ENCODE measurements around the gene CACNA1D.
"Not testable (repeated sequence)": the region's sequence is repeated elsewhere in the genome, so short reads cannot be mapped to it uniquely, and the experiment has no call there.

Gene CACNA1D

GRCh38 chr3:53469758-53470157 is 24.7 kb upstream of the CACNA1D start:
- H3K9me3 ChIP-seq (ENCODE audit: control insufficient read depth, low read length); H4K91ac ChIP-seq (ENCODE audit: low read length); H3K4me3 ChIP-seq (ENCODE audit: insufficient read depth in 1 of 2, low read depth in 1 of 2, low read length in 2 of 2); H3K27me3 ChIP-seq (ENCODE audit: control insufficient read depth in 1 of 2, insufficient read depth in 1 of 2, low read length in 2 of 2); H3K4me2 ChIP-seq (ENCODE audit: low read length, poor library complexity, severe bottlenecking); H2BK5ac ChIP-seq (ENCODE audit: low read depth, low read length, poor library complexity, severe bottlenecking); H3K36me3 ChIP-seq (ENCODE audit: control insufficient read depth in 1 of 2, insufficient read depth in 2 of 2, low read depth in 1 of 2, low read length in 2 of 2); H3K9ac ChIP-seq (ENCODE audit: low read length); H2AK5ac ChIP-seq (ENCODE audit: low read length, severe bottlenecking); H2BK15ac ChIP-seq (ENCODE audit: low read depth, poor library complexity, severe bottlenecking); H3K4me1 ChIP-seq (ENCODE audit: control insufficient read depth, insufficient read depth, low read depth, low read length); H3K27ac ChIP-seq (ENCODE audit: low read length, poor library complexity, severe bottlenecking); H2BK120ac ChIP-seq (ENCODE audit: low read depth, low read length); H3K23ac ChIP-seq (ENCODE audit: low read length in 2 of 2); H3K18ac ChIP-seq (ENCODE audit: low read depth in 1 of 2, low read length in 2 of 2); H3K79me1 ChIP-seq (replicated peaks; ENCODE audit: low read length, poor library complexity, severe bottlenecking); H2AFZ ChIP-seq (ENCODE audit: low read depth, low read length); DNase-seq; H2BK12ac ChIP-seq (ENCODE audit: low read length in 2 of 2); H3K14ac ChIP-seq (ENCODE audit: low read length in 2 of 2); H4K8ac ChIP-seq (ENCODE audit: low read length); H3K4ac ChIP-seq (ENCODE audit: low read depth in 1 of 2, low read length in 2 of 2): not testable (repeated sequence)
- WGBS, result 90% methylated on average over 6 of the region's 7 CpGs

- H2BK15ac ChIP-seq (ENCODE audit: low read depth, poor library complexity, severe bottlenecking), result no peak overlapping the region
- no peak overlapping the region for H4K8ac ChIP-seq (ENCODE audit: low read length)
- H3K9me3 ChIP-seq (ENCODE audit: control insufficient read depth, low read length), result no peaks in the 10 kb centered on the region
- no peak overlapping the region for H4K91ac ChIP-seq (ENCODE audit: low read length)
- H2BK5ac ChIP-seq (ENCODE audit: low read depth, low read length, poor library complexity, severe bottlenecking), result no peak overlapping the region
- no peaks in the 10 kb centered on the region for H3K36me3 ChIP-seq (ENCODE audit: control insufficient read depth in 1 of 2, insufficient read depth in 2 of 2, low read depth in 1 of 2, low read length in 2 of 2)
- H3K9ac ChIP-seq (ENCODE audit: low read length), result no peak overlapping the region
- no peak overlapping the region for H3K4ac ChIP-seq (ENCODE audit: low read depth in 1 of 2, low read length in 2 of 2)
- peaks cover 4% of the 10 kb centered on the region in 2 experiments for H3K27me3 ChIP-seq (ENCODE audit: control insufficient read depth in 1 of 2, insufficient read depth in 1 of 2, low read length in 2 of 2)
- no peak for DNase-seq
- no peak overlapping the region for H3K4me2 ChIP-seq (ENCODE audit: low read length, poor library complexity, severe bottlenecking)
- no peak overlapping the region for H3K27ac ChIP-seq (ENCODE audit: low read length, poor library complexity, severe bottlenecking)
- no peak overlapping the region for H2AK5ac ChIP-seq (ENCODE audit: low read length, severe bottlenecking)
- no peak overlapping the region for H3K14ac ChIP-seq (ENCODE audit: low read length in 2 of 2)
- H3K4me3 ChIP-seq (ENCODE audit: insufficient read depth in 1 of 2, low read depth in 1 of 2, low read length in 2 of 2), result no peak overlapping the region
- no peak overlapping the region for H2AFZ ChIP-seq (ENCODE audit: low read depth, low read length)
- 68% methylated on average over 2 of the region's 2 CpGs for WGBS
- no peak overlapping the region for H3K18ac ChIP-seq (ENCODE audit: low read depth in 1 of 2, low read length in 2 of 2)
- H3K23ac ChIP-seq (ENCODE audit: low read length in 2 of 2), result no peak overlapping the region
- no peaks in the 10 kb centered on the region for H3K79me1 ChIP-seq (replicated peaks; ENCODE audit: low read length, poor library complexity, severe bottlenecking)
- peaks cover 4% of the 10 kb centered on the region for H3K4me1 ChIP-seq (ENCODE audit: control insufficient read depth, insufficient read depth, low read depth, low read length)
- no peak overlapping the region for H2BK12ac ChIP-seq (ENCODE audit: low read length in 2 of 2)
- H2BK120ac ChIP-seq (ENCODE audit: low read depth, low read length), result no peak overlapping the region
Measured at GRCh38 chr3:53473422-53473821, 21.0 kb upstream of the CACNA1D start.

DNA sequence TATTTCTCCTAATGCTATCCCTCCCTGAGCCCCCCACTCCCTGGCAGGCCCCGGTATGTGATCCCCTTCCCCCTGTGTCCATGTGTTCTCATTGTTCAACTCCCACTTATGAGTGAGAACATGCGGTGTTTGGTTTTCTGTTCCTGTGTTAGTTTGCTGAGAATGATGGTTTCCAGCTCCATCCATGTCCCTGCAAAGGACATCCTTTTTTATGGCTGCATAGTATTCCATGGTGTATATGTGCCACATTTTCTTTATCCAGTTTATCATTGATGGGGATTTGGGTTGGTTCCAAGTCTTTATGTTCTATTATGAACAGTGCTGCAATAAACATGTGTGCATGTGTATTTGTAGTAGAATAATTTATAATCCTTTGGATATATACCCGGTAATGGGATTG is 18.0 kb upstream of the CACNA1D start:
- H3K23ac ChIP-seq (ENCODE audit: low read length in 2 of 2); H3K79me1 ChIP-seq (replicated peaks; ENCODE audit: low read length, poor library complexity, severe bottlenecking); H3K36me3 ChIP-seq (ENCODE audit: control insufficient read depth in 1 of 2, insufficient read depth in 2 of 2, low read depth in 1 of 2, low read length in 2 of 2); H2BK5ac ChIP-seq (ENCODE audit: low read depth, low read length, poor library complexity, severe bottlenecking); H3K14ac ChIP-seq (ENCODE audit: low read length in 2 of 2); H3K4me2 ChIP-seq (ENCODE audit: low read length, poor library complexity, severe bottlenecking); H3K4me1 ChIP-seq (ENCODE audit: control insufficient read depth, insufficient read depth, low read depth, low read length); H4K8ac ChIP-seq (ENCODE audit: low read length); H3K4ac ChIP-seq (ENCODE audit: low read depth in 1 of 2, low read length in 2 of 2); H3K4me3 ChIP-seq (ENCODE audit: insufficient read depth in 1 of 2, low read depth in 1 of 2, low read length in 2 of 2); H4K91ac ChIP-seq (ENCODE audit: low read length); H2AFZ ChIP-seq (ENCODE audit: low read depth, low read length); H2BK12ac ChIP-seq (ENCODE audit: low read length in 2 of 2); H3K27ac ChIP-seq (ENCODE audit: low read length, poor library complexity, severe bottlenecking); H2BK120ac ChIP-seq (ENCODE audit: low read depth, low read length); DNase-seq; H3K9ac ChIP-seq (ENCODE audit: low read length); H3K18ac ChIP-seq (ENCODE audit: low read depth in 1 of 2, low read length in 2 of 2); H2AK5ac ChIP-seq (ENCODE audit: low read length, severe bottlenecking); H2BK15ac ChIP-seq (ENCODE audit: low read depth, poor library complexity, severe bottlenecking); H3K9me3 ChIP-seq (ENCODE audit: control insufficient read depth, low read length): not testable (repeated sequence)
- H3K27me3 ChIP-seq (ENCODE audit: control insufficient read depth in 1 of 2, insufficient read depth in 1 of 2, low read length in 2 of 2), result peaks cover 10 to 13% of the 10 kb centered on the region in 2 experiments
- WGBS, result 100% methylated on average over 1 of the region's 3 CpGs

DNA sequence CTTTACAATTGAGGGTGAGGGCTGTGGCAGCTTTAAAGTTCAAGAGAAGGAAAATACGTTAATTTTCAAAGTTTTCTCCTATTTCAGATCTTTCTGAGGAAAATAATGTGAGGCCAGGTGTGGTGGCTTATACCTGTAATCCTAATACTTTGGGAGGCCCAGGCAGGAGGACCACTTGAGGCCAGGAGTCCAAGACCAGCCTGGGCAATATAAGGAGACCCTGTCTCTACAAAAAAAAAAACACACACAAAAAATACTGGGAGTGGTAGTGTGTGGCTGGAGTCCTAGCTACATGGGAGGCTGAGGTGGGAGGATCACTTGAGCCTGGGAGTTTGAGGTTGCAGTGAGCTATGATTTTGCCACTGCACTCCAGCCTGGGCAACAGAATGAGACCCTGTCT is 16.7 kb upstream of the CACNA1D start:
- H4K8ac ChIP-seq (ENCODE audit: low read length); H3K9ac ChIP-seq (ENCODE audit: low read length); H4K91ac ChIP-seq (ENCODE audit: low read length); DNase-seq; H3K14ac ChIP-seq (ENCODE audit: low read length in 2 of 2); H3K4me1 ChIP-seq (ENCODE audit: control insufficient read depth, insufficient read depth, low read depth, low read length); H3K4ac ChIP-seq (ENCODE audit: low read depth in 1 of 2, low read length in 2 of 2); H3K4me2 ChIP-seq (ENCODE audit: low read length, poor library complexity, severe bottlenecking); H3K9me3 ChIP-seq (ENCODE audit: control insufficient read depth, low read length); H3K79me1 ChIP-seq (replicated peaks; ENCODE audit: low read length, poor library complexity, severe bottlenecking); H2AFZ ChIP-seq (ENCODE audit: low read depth, low read length); H2AK5ac ChIP-seq (ENCODE audit: low read length, severe bottlenecking); H3K23ac ChIP-seq (ENCODE audit: low read length in 2 of 2); H2BK5ac ChIP-seq (ENCODE audit: low read depth, low read length, poor library complexity, severe bottlenecking); H2BK12ac ChIP-seq (ENCODE audit: low read length in 2 of 2); H3K36me3 ChIP-seq (ENCODE audit: control insufficient read depth in 1 of 2, insufficient read depth in 2 of 2, low read depth in 1 of 2, low read length in 2 of 2); H3K27ac ChIP-seq (ENCODE audit: low read length, poor library complexity, severe bottlenecking); H2BK120ac ChIP-seq (ENCODE audit: low read depth, low read length); H3K18ac ChIP-seq (ENCODE audit: low read depth in 1 of 2, low read length in 2 of 2); H2BK15ac ChIP-seq (ENCODE audit: low read depth, poor library complexity, severe bottlenecking); H3K4me3 ChIP-seq (ENCODE audit: insufficient read depth in 1 of 2, low read depth in 1 of 2, low read length in 2 of 2): not testable (repeated sequence)
- no CpG with 5 or more reads among the region's 1 CpG for WGBS
- peaks cover 13 to 15% of the 10 kb centered on the region in 2 experiments for H3K27me3 ChIP-seq (ENCODE audit: control insufficient read depth in 1 of 2, insufficient read depth in 1 of 2, low read length in 2 of 2)

Measured in mesenchymal stem cell (in vitro differentiated cells and primary cell).